Measurements from ENCODE around the gene RBFOX2.

GRCh38 chr22:35917651-35918050 lies 111.0 kb downstream of the RBFOX2 start:
- no peak for TF ChIP-seq CTCF (IDR thresholded peaks at IDR 0.05)
- TF ChIP-seq BHLHE40 (IDR thresholded peaks at IDR 0.05; ENCODE audit: low read depth, low read length), result no peak
- TF ChIP-seq POLR2AphosphoS2 (conservative IDR thresholded peaks at IDR 0.05; ENCODE audit: low read length), result no peak
- no peak for TF ChIP-seq RFX5 (IDR thresholded peaks at IDR 0.05)
- no peak for TF ChIP-seq PHF8 (IDR thresholded peaks at IDR 0.05; ENCODE audit: borderline replicate concordance, low read depth)
- TF ChIP-seq ZNF302 (CRISPR knock-in tag; IDR thresholded peaks at IDR 0.05), result no peak
